Mammary epithelial cell (primary cell): ENCODE data around the gene PITPNM2.

Source experiments
- CTCF ChIP-seq, 2 donors: IDR thresholded peaks in 1 of 2; conservative IDR thresholded peaks in 1 of 2; 2 replicates each; pipeline ENCODE4 v1.5.1; 2011 to 2012; ENCODE audit warnings: inconsistent platforms in 2 of 2, low read length in 2 of 2, mild to moderate bottlenecking in 2 of 2, control low read depth in 1 of 2, low read depth in 1 of 2; ENCODE audit not compliant: insufficient read depth in 1 of 2; ENCODE audit errors: extremely low read depth in 1 of 2
- EZH2 ChIP-seq: IDR thresholded peaks from 2 replicates; pipeline ENCODE4 v1.6.1; 2012; ENCODE audit warnings: low read length, inconsistent platforms, borderline replicate concordance

DNA sequence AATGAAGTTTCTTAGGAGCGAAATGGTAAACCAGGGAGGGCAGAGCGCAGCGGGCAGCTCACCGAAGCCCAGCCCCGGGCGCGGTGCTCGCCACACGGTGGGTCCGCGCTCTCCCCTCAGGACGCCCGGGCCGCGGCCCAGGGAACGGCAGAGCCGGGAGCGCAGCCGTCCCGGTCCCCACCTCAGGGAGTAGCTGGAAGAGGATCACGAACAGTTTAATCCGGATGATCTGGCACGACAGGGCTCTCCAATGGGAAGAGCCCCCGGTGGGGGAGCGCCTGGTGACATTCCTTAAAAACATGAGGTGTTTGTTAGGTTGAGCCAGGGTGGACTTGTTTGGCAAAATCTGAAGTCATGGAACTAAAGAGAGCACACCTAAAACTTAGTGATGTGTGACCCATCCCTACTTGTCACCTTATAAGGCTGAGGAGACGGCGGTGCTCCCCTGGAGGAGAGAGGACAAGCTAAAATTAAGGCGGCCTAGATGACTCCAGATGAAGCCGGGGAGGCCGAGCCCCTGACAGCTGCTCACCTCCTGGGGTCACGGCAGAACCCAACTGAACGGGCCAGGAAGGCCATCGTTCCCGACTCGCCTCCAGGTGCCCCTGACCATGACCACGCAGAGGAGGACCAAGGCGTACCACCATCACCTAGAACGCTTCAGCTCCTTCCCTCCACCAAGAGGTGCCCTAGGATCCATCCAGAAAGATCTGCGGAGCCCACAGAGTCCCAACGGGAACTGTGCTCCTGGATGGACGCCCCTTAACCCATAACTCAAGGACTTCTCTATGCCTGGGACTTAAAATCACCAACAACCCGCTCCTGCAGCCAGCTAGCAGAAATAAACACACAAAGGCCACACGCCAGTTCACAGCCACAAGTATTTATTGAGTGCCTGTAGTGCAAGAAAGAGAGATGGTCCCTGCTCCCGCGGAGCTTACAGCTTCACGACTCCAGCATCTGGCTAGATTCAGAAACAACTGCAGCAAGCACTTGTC, 866 bp upstream of the PITPNM2 start:
- no peak for TF ChIP-seq CTCF (conservative IDR thresholded peaks at IDR 0.05 in 1 of 2, IDR thresholded peaks at IDR 0.05 in 1 of 2; ENCODE audit: extremely low read depth in 1 of 2, insufficient read depth in 1 of 2, low read depth in 1 of 2, low read length in 2 of 2)
- TF ChIP-seq EZH2 = no peak
